Glomerular visceral epithelial cell (primary cell): ENCODE results near the gene ARHGAP30.

Source experiments
- DNase-seq: peaks from one replicate; pipeline ENCODE4 v3.0.0-alpha.2; 2016; ENCODE audit errors: extremely low spot score

The ARHGAP30 gene

GRCh38 chr1:161089938-161090337 is 20.2 kb upstream of the ARHGAP30 start:
- DNase-seq: no peak

GRCh38 chr1:161089251-161089924 is 19.7 kb upstream of the ARHGAP30 start, which contains the start of gene NECTIN4:
NECTIN4 (minus strand) TSS chr1:161089558; CDS start chr1:161089296, 262 bp downstream.
- DNase-seq: no peak

- peak; percentile 58 for DNase-seq
Measured at GRCh38 chr1:161088587-161089110, 19.0 kb upstream of the ARHGAP30 start.

- no peak for DNase-seq
Measured at GRCh38 chr1:161086457-161086856, 16.8 kb upstream of the ARHGAP30 start.

GRCh38 chr1:161085165-161085564 is 15.5 kb upstream of the ARHGAP30 start:
- DNase-seq: peak; percentile 24

- no peak for DNase-seq
Measured at GRCh38 chr1:161084597-161084988, 14.9 kb upstream of the ARHGAP30 start.

GRCh38 chr1:161083748-161084596 is 14.3 kb upstream of the ARHGAP30 start:
- DNase-seq: peak; percentile 25

GRCh38 chr1:161082996-161083747 is 13.5 kb upstream of the ARHGAP30 start:
- peak; percentile 90 for DNase-seq

- no peak for DNase-seq
Measured at GRCh38 chr1:161082483-161082882, 12.8 kb upstream of the ARHGAP30 start.

GRCh38 chr1:161081519-161081918 is 11.8 kb upstream of the ARHGAP30 start:
- no peak for DNase-seq

- no peak for DNase-seq
Measured at GRCh38 chr1:161080441-161081405, 11.0 kb upstream of the ARHGAP30 start.

- no peak for DNase-seq
Measured at GRCh38 chr1:161079436-161080110, 9.9 kb upstream of the ARHGAP30 start.

- DNase-seq: no peak
Measured at GRCh38 chr1:161077426-161077825, 7.7 kb upstream of the ARHGAP30 start.

- DNase-seq: no peak
Measured at GRCh38 chr1:161076410-161076809, 6.7 kb upstream of the ARHGAP30 start.

GRCh38 chr1:161074676-161075368 is 5.1 kb upstream of the ARHGAP30 start:
- DNase-seq: no peak

GRCh38 chr1:161073474-161074121 is 3.9 kb upstream of the ARHGAP30 start:
- DNase-seq: no peak

- no peak for DNase-seq
Measured at GRCh38 chr1:161072751-161073449, 3.2 kb upstream of the ARHGAP30 start.

GRCh38 chr1:161071886-161072371 is 2.2 kb upstream of the ARHGAP30 start:
- peak; percentile 61 for DNase-seq
